ENCODE measurements around the gene UNC13C. TPM values are rescaled to one million over a fixed set of nuclear protein-coding genes. Genes with fewer than 3 reads are reported as not detected.

UNC13C gene
- total RNA-seq, 2 experiments from 2014 or later = not detected

- BruUV-seq (replicated peaks) = no TSS peak
- intact Hi-C loops (cut with micrococcal nuclease; ENCODE audit: unreplicated experiment) = no loop called here
- no peak for TF ChIP-seq CTCF (conservative IDR thresholded peaks at IDR 0.05; ENCODE audit: low read length)
- Histone ChIP-seq H3K27ac (ENCODE audit: low read depth, low read length, poor library complexity, severe bottlenecking) (no peak overlapping the region), H2AFZ (ENCODE audit: low read length) (no peak overlapping the region), H3K4me2 (ENCODE audit: low read length) (no peak overlapping the region), H3K79me2 (ENCODE audit: insufficient read depth, low read depth, low read length) (no peaks in the 10 kb centered on the region), H3K9me3 (ENCODE audit: low read length) (no peaks in the 10 kb centered on the region), H3K4me3 (ENCODE audit: low read depth, low read length, poor library complexity, severe bottlenecking) (no peak overlapping the region), H4K20me1 (ENCODE audit: insufficient read depth, low read length) (no peaks in the 10 kb centered on the region), H3K36me3 (ENCODE audit: insufficient read depth, low read length) (no peaks in the 10 kb centered on the region), H3K4me1 (ENCODE audit: insufficient read depth, low read length, poor library complexity, severe bottlenecking) (no peaks in the 10 kb centered on the region), H3K9me2 (ENCODE audit: insufficient read depth, low read length) (no peaks in the 10 kb centered on the region)
- CTCF ChIA-PET (ENCODE audit: unreplicated experiment) = no interaction called here
- POLR2A ChIA-PET = no interaction called here
- no peak for DNase-seq (ENCODE audit: low spot score)
Observed at GRCh38 chr15:54518156-54518882, 540.1 kb downstream of the UNC13C start.

- ChIA-PET POLR2A (no interaction called here), CTCF (ENCODE audit: unreplicated experiment) (no interaction called here)
- Histone ChIP-seq H3K9me2 (ENCODE audit: insufficient read depth, low read length) (no peaks in the 10 kb centered on the region), H3K4me2 (ENCODE audit: low read length) (no peak overlapping the region), H3K79me2 (ENCODE audit: insufficient read depth, low read depth, low read length) (no peaks in the 10 kb centered on the region), H4K20me1 (ENCODE audit: insufficient read depth, low read length) (no peaks in the 10 kb centered on the region), H3K4me1 (ENCODE audit: insufficient read depth, low read length, poor library complexity, severe bottlenecking) (no peaks in the 10 kb centered on the region), H3K36me3 (ENCODE audit: insufficient read depth, low read length) (no peaks in the 10 kb centered on the region), H2AFZ (ENCODE audit: low read length) (no peak overlapping the region), H3K4me3 (ENCODE audit: low read depth, low read length, poor library complexity, severe bottlenecking) (no peak overlapping the region), H3K9me3 (ENCODE audit: low read length) (no peaks in the 10 kb centered on the region), H3K27ac (ENCODE audit: low read depth, low read length, poor library complexity, severe bottlenecking) (no peak overlapping the region)
- intact Hi-C loops (cut with micrococcal nuclease; ENCODE audit: unreplicated experiment) = no loop called here
- DNase-seq (ENCODE audit: low spot score) = no peak
- no TSS peak for BruUV-seq (replicated peaks)
- TF ChIP-seq EZH2phosphoT487 (IDR thresholded peaks at IDR 0.05; ENCODE audit: borderline replicate concordance, low read depth, low read length) = no peak
- no peak for TF ChIP-seq CTCF (conservative IDR thresholded peaks at IDR 0.05; ENCODE audit: low read length)
Observed at GRCh38 chr15:54519577-54519976, 541.3 kb downstream of the UNC13C start.

DNA sequence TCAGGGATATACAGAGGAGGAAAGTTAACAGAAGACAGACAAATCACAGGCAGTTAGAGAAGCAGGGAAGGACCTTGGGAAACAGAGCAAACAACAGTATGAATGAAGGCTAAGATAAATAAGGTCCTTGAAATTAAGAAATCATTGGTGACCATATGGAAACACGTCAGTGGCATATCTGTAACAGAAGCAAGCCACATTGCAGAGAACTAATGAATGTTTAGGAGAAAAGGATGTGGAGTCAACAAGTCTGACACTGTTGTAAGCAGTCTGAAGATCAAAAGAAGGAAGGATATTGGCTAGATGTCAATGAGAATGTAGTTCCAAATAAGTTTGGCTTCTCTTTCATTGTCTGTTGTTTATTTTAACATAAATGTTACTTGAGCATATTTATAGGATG, 542.4 kb downstream of the UNC13C start:
- no peaks in the 10 kb centered on the region for H3K4me1 ChIP-seq (ENCODE audit: insufficient read depth, low read length, poor library complexity, severe bottlenecking)
- no peaks in the 10 kb centered on the region for H3K9me3 ChIP-seq (ENCODE audit: low read length)
- no peak overlapping the region for H3K4me2 ChIP-seq (ENCODE audit: low read length)
- POLR2A ChIA-PET = no interaction called here
- H3K9me2 ChIP-seq (ENCODE audit: insufficient read depth, low read length) = no peaks in the 10 kb centered on the region
- CTCF ChIA-PET (ENCODE audit: unreplicated experiment) = no interaction called here
- intact Hi-C loops (cut with micrococcal nuclease; ENCODE audit: unreplicated experiment) = no loop called here
- H2AFZ ChIP-seq (ENCODE audit: low read length) = no peak overlapping the region
- TF ChIP-seq CTCF (conservative IDR thresholded peaks at IDR 0.05; ENCODE audit: low read length) (no peak), EZH2phosphoT487 (IDR thresholded peaks at IDR 0.05; ENCODE audit: borderline replicate concordance, low read depth, low read length) (no peak)
- no peak overlapping the region for H3K27ac ChIP-seq (ENCODE audit: low read depth, low read length, poor library complexity, severe bottlenecking)
- no peaks in the 10 kb centered on the region for H4K20me1 ChIP-seq (ENCODE audit: insufficient read depth, low read length)
- no peaks in the 10 kb centered on the region for H3K36me3 ChIP-seq (ENCODE audit: insufficient read depth, low read length)
- no peaks in the 10 kb centered on the region for H3K79me2 ChIP-seq (ENCODE audit: insufficient read depth, low read depth, low read length)
- H3K4me3 ChIP-seq (ENCODE audit: low read depth, low read length, poor library complexity, severe bottlenecking) = no peak overlapping the region
- DNase-seq (ENCODE audit: low spot score) = no peak
- no TSS peak for BruUV-seq (replicated peaks)

Measured in OCI-LY7 (cell line).